GM23338 (cell line): ENCODE results near the gene SRPK1. TPM values are rescaled to one million over a fixed set of nuclear protein-coding genes. Genes with fewer than 3 reads are reported as not detected.

Experiments
- ATAC-seq: fragments of 200-7000 bp; cut with Tn5 transposase; 3 replicates; pipeline ENCODE4 v1.9.1; 2020
- DNase-seq: peaks from one replicate; pipeline ENCODE4 v3.0.0-alpha.2; 2015; ENCODE audit warnings: low spot score
- H2AFZ ChIP-seq: fragments of 200-600 bp; sonication (generic); 2 replicates; pipeline ENCODE4 v1.8.0; 2016; ENCODE audit warnings: antibody characterized with exemption, mild to moderate bottlenecking, moderate library complexity
- H3F3A ChIP-seq: fragments of 200-600 bp; sonication (generic); replicated peaks from 2 replicates; pipeline ENCODE4 v1.8.0; 2017; ENCODE audit warnings: antibody characterized with exemption, mixed run types, low read depth
- H3K27ac ChIP-seq: fragments of 200-600 bp; sonication (generic); 2 replicates; pipeline ENCODE4 v1.6.1; 2016; ENCODE audit warnings: low read depth
- H3K27me3 ChIP-seq: fragments of 200-600 bp; sonication (generic); 2 replicates; pipeline ENCODE4 v1.8.0; 2016; ENCODE audit warnings: mild to moderate bottlenecking, mixed run types, moderate library complexity; ENCODE audit not compliant: insufficient read depth
- H3K36me3 ChIP-seq: fragments of 200-600 bp; sonication (generic); 2 replicates; pipeline ENCODE4 v1.8.0; 2016; ENCODE audit warnings: mild to moderate bottlenecking; ENCODE audit not compliant: insufficient read depth
- H3K4me1 ChIP-seq: fragments of 200-600 bp; sonication (generic); 2 replicates; pipeline ENCODE4 v1.8.0; 2016; ENCODE audit warnings: mild to moderate bottlenecking, moderate library complexity; ENCODE audit not compliant: insufficient read depth
- H3K4me2 ChIP-seq: fragments of 200-600 bp; sonication (generic); 2 replicates; pipeline ENCODE4 v1.7.1; 2017; ENCODE audit warnings: mixed run types
- H3K4me3 ChIP-seq: fragments of 200-600 bp; sonication (generic); 2 replicates; pipeline ENCODE4 v1.6.1; 2016; ENCODE audit warnings: mixed run types
- H3K79me2 ChIP-seq: fragments of 200-600 bp; sonication (generic); replicated peaks from 2 replicates; pipeline ENCODE4 v1.8.0; 2017; ENCODE audit warnings: mild to moderate bottlenecking; ENCODE audit not compliant: insufficient read depth
- H3K9me2 ChIP-seq: fragments of 200-600 bp; sonication (generic); 2 replicates; pipeline ENCODE4 v1.8.0; 2017; ENCODE audit not compliant: insufficient read depth
- H4K20me1 ChIP-seq: fragments of 200-600 bp; sonication (generic); replicated peaks from 2 replicates; pipeline ENCODE4 v1.8.0; 2017; ENCODE audit warnings: mild to moderate bottlenecking; ENCODE audit not compliant: insufficient read depth
- H3K27ac Mint-ChIP-seq: 2 replicates; pipeline ENCODE4 v1.8.0; 2020; ENCODE audit warnings: inconsistent platforms, mild to moderate bottlenecking, moderate library complexity, mixed read lengths
- H3K27me3 Mint-ChIP-seq: 3 replicates; pipeline ENCODE4 v1.8.0; 2022; ENCODE audit warnings: low read depth, mild to moderate bottlenecking, moderate library complexity, mixed read lengths, inconsistent platforms; ENCODE audit not compliant: insufficient read depth, poor library complexity
- H3K36me3 Mint-ChIP-seq: 3 replicates; pipeline ENCODE4 v1.8.0; 2021; ENCODE audit warnings: low read depth, mild to moderate bottlenecking, inconsistent platforms, moderate library complexity, mixed read lengths
- H3K4me1 Mint-ChIP-seq: 3 replicates; pipeline ENCODE4 v1.8.0; 2020; ENCODE audit warnings: mild to moderate bottlenecking, inconsistent platforms, mixed read lengths
- H3K4me3 Mint-ChIP-seq: 3 replicates; pipeline ENCODE4 v1.8.0; 2021; ENCODE audit warnings: moderate library complexity, mild to moderate bottlenecking, inconsistent platforms, mixed read lengths
- H3K9me3 Mint-ChIP-seq: 3 replicates; pipeline ENCODE4 v1.8.0; 2020; ENCODE audit warnings: moderate library complexity, mild to moderate bottlenecking, inconsistent platforms, mixed read lengths
- CREB1 ChIP-seq: fragments of 250-450 bp; sonication (Bioruptor Pico); IDR thresholded peaks from 2 replicates; pipeline ENCODE4 v1.5.0; 2020; ENCODE audit warnings: low read depth, mild to moderate bottlenecking, moderate library complexity
- CTCF ChIP-seq, 2 experiments: fragments of 200-600 bp in 1 of 2; sonication (generic) in 1 of 2; conservative IDR thresholded peaks; 2 replicates each; pipeline versions ENCODE4 v1.5.1 to v1.6.1; 2016 to 2017; ENCODE audit warnings: antibody characterized with exemption in 2 of 2, low read depth in 2 of 2, mild to moderate bottlenecking in 2 of 2, moderate library complexity in 1 of 2
- EZH2phosphoT487 ChIP-seq: fragments of 200-600 bp; sonication (generic); IDR thresholded peaks from one replicate; pipeline ENCODE4 v1.8.1; 2018; ENCODE audit warnings: antibody characterized with exemption; ENCODE audit not compliant: unreplicated experiment
- JUNB ChIP-seq: IDR thresholded peaks from one replicate; pipeline ENCODE4 v1.6.1; 2016; ENCODE audit warnings: antibody characterized with exemption; ENCODE audit not compliant: unreplicated experiment
- NANOG ChIP-seq: IDR thresholded peaks from 2 replicates; pipeline ENCODE4 v1.6.1; 2016; ENCODE audit warnings: antibody characterized with exemption, borderline replicate concordance
- REST ChIP-seq: IDR thresholded peaks from one replicate; pipeline ENCODE4 v1.6.1; 2018; ENCODE audit warnings: antibody characterized with exemption; ENCODE audit not compliant: unreplicated experiment
- STAT1 ChIP-seq: IDR thresholded peaks from one replicate; pipeline ENCODE4 v1.6.1; 2016; ENCODE audit warnings: antibody characterized with exemption; ENCODE audit not compliant: unreplicated experiment
- ZNF114 ChIP-seq: fragments of 250-450 bp; sonication (Bioruptor Pico); IDR thresholded peaks from 2 replicates; pipeline ENCODE4 v1.5.0; 2020; ENCODE audit warnings: mild to moderate bottlenecking, moderate library complexity
- ZNF331 ChIP-seq: fragments of 250-450 bp; sonication (Bioruptor Pico); IDR thresholded peaks from 2 replicates; pipeline ENCODE4 v1.5.0; 2020; ENCODE audit warnings: low read depth, mild to moderate bottlenecking, moderate library complexity
- ZNF462 ChIP-seq: fragments of 250-450 bp; sonication (Bioruptor Pico); IDR thresholded peaks from 2 replicates; pipeline ENCODE4 v1.5.0; 2020; ENCODE audit warnings: mild to moderate bottlenecking, moderate library complexity
- polyA plus RNA-seq: library from polyadenylated mRNA; unstranded; fragments of >200 nt; fragmentation: Nextera tagmentation; extraction: Ambion mirVana; gene quantifications from 2 replicates; pipeline ENCODE4 v1.2.1, GENCODE V29; 2016
- total RNA-seq: library from RNA; depleted of rRNA; stranded (reverse); fragments of >200 nt; shearing (Covaris generic); gene quantifications from 2 replicates; pipeline ENCODE4 v1.2.3, GENCODE V29; 2014

Gene SRPK1
- total and polyA plus RNA-seq, 2 experiments from 2014 or later, result 175 to 202 TPM

GRCh38 chr6:35829306-35829705 lies 91.6 kb downstream of the SRPK1 start (continued):
- TF ChIP-seq CTCF (conservative IDR thresholded peaks at IDR 0.05; ENCODE audit: low read depth in 2 of 2), result no peak
- no peak for TF ChIP-seq EZH2phosphoT487
- TF ChIP-seq JUNB, result no peak
- no peak for TF ChIP-seq CREB1
- TF ChIP-seq ZNF462 (CRISPR knock-in tag), result no peak
- no peak for TF ChIP-seq ZNF114 (CRISPR knock-in tag)

GRCh38 chr6:35824552-35825192 lies 96.2 kb downstream of the SRPK1 start:
- Mint-ChIP-seq H3K27me3 (peaks cover 2% of the 10 kb centered on the region), H3K36me3 (no peaks in the 10 kb centered on the region; the same call in 2 of the 3 replicates), H3K4me3 (no peak overlapping the region), H3K27ac (no peak overlapping the region), H3K9me3 (no peaks in the 10 kb centered on the region), H3K4me1 (no peaks in the 10 kb centered on the region)
- no peaks in the 10 kb centered on the region for H3K4me1 ChIP-seq
- ATAC-seq, result no peak
- no peaks in the 10 kb centered on the region for H3K27me3 ChIP-seq
- H3K4me2 ChIP-seq, result no peak overlapping the region
- no peaks in the 10 kb centered on the region for H3K9me2 ChIP-seq
- no peak overlapping the region for H2AFZ ChIP-seq
- TF ChIP-seq CREB1 (no peak), REST (no peak), NANOG (no peak), EZH2phosphoT487 (no peak), STAT1 (no peak), ZNF331 (no peak), CTCF (conservative IDR thresholded peaks at IDR 0.05; ENCODE audit: low read depth in 2 of 2) (no peak), JUNB (no peak)
- H3K79me2 ChIP-seq, result no peaks in the 10 kb centered on the region
- DNase-seq, result no peak
- H3F3A ChIP-seq, result no peaks in the 10 kb centered on the region
- H3K4me3 ChIP-seq, result no peak overlapping the region
- no peaks in the 10 kb centered on the region for H4K20me1 ChIP-seq
- no peaks in the 10 kb centered on the region for H3K36me3 ChIP-seq
- H3K27ac ChIP-seq, result no peak overlapping the region
